Cortex of kidney (tissue), 1 donor: ENCODE measurements around the gene MTRF1L.
"Not testable (repeated sequence)": the region's sequence is repeated elsewhere in the genome, so short reads cannot be mapped to it uniquely, and the experiment has no call there.

ENCODE experiments used
- DNase-seq: peaks from one replicate; lab custom pipeline; 2025; lab: John Stamatoyannopoulos, UW

Gene MTRF1L

GRCh38 chr6:153001767-153002612 lies 519 bp downstream of the MTRF1L start:
- no peak for DNase-seq

GRCh38 chr6:153000790-153001189 lies 1.7 kb downstream of the MTRF1L start:
- DNase-seq, result not testable (repeated sequence)

- no peak for DNase-seq
Observed at GRCh38 chr6:153000243-153000642, 2.3 kb downstream of the MTRF1L start.

GRCh38 chr6:152999538-152999937 lies 3.0 kb downstream of the MTRF1L start:
- not testable (repeated sequence) for DNase-seq

GRCh38 chr6:152993847-152994246 lies 8.7 kb downstream of the MTRF1L start:
- no peak for DNase-seq

GRCh38 chr6:152993431-152993830 lies 9.1 kb downstream of the MTRF1L start:
- DNase-seq, result no peak

- no peak for DNase-seq
Observed at GRCh38 chr6:152986978-152987377, 15.5 kb downstream of the MTRF1L start.

- DNase-seq, result not testable (repeated sequence)
Observed at GRCh38 chr6:152985300-152985699, 17.2 kb downstream of the MTRF1L start.

- DNase-seq, result no peak
Observed at GRCh38 chr6:152984513-152984872, 18.0 kb downstream of the MTRF1L start.

GRCh38 chr6:152983637-152984512 lies 18.6 kb downstream of the MTRF1L start:
- DNase-seq, result no peak

GRCh38 chr6:152982904-152983636 lies 19.4 kb downstream of the MTRF1L start, which contains the start of gene FBXO5:
Gene FBXO5 (minus strand): TSS chr6:152983041. CDS start chr6:152982959, 82 bp downstream.
- peak; percentile 83 for DNase-seq

- no peak for DNase-seq
Observed at GRCh38 chr6:152981989-152982903, 20.3 kb downstream of the MTRF1L start.

- no peak for DNase-seq
Observed at GRCh38 chr6:152981219-152981618, 21.3 kb downstream of the MTRF1L start.

- no peak for DNase-seq
Observed at GRCh38 chr6:152980656-152981055, 21.9 kb downstream of the MTRF1L start.

- DNase-seq, result no peak
Observed at GRCh38 chr6:152979116-152979515, 23.4 kb downstream of the MTRF1L start.

- no peak for DNase-seq
Observed at GRCh38 chr6:152978058-152978457, 24.5 kb downstream of the MTRF1L start.

- DNase-seq, result no peak
Observed at GRCh38 chr6:152977556-152977955, 25.0 kb downstream of the MTRF1L start.

GRCh38 chr6:152976749-152977148 lies 25.8 kb downstream of the MTRF1L start:
- DNase-seq, result no peak

- no peak for DNase-seq
Observed at GRCh38 chr6:152975204-152975915, 27.1 kb downstream of the MTRF1L start.

GRCh38 chr6:152973916-152974315 lies 28.6 kb downstream of the MTRF1L start:
- DNase-seq, result no peak
